Measurements from ENCODE around the gene PRDM15.

PRDM15 gene

GRCh38 chr21:41761211-41761933 lies 117.8 kb downstream of the PRDM15 start:
- no peak for DNase-seq

GRCh38 chr21:41760411-41760810 lies 118.7 kb downstream of the PRDM15 start:
- DNase-seq, result no peak

- DNase-seq, result no peak
Measured at GRCh38 chr21:41759926-41760325, 119.2 kb downstream of the PRDM15 start.

- DNase-seq, result no peak
Measured at GRCh38 chr21:41759214-41759840, 119.8 kb downstream of the PRDM15 start.

- DNase-seq, result no peak
Measured at GRCh38 chr21:41758550-41758949, 120.6 kb downstream of the PRDM15 start.

GRCh38 chr21:41755934-41756773 lies 123.0 kb downstream of the PRDM15 start:
- DNase-seq, result no peak

GRCh38 chr21:41755258-41755933 lies 123.7 kb downstream of the PRDM15 start:
- DNase-seq, result no peak

GRCh38 chr21:41754479-41754891 lies 124.7 kb downstream of the PRDM15 start:
- no peak for DNase-seq

- no peak for DNase-seq
Measured at GRCh38 chr21:41753006-41753898, 125.9 kb downstream of the PRDM15 start.

- peak; percentile 84 for DNase-seq
Measured at GRCh38 chr21:41752231-41752681, 126.9 kb downstream of the PRDM15 start.

- no peak for DNase-seq
Measured at GRCh38 chr21:41751611-41752011, 127.5 kb downstream of the PRDM15 start.

- DNase-seq, result no peak
Measured at GRCh38 chr21:41750532-41751151, 128.5 kb downstream of the PRDM15 start.

- peak; percentile 41 for DNase-seq
Measured at GRCh38 chr21:41750051-41750450, 129.1 kb downstream of the PRDM15 start.

GRCh38 chr21:41749286-41749685 lies 129.9 kb downstream of the PRDM15 start:
- DNase-seq, result no peak

Data from fibroblast of skin of scalp (primary cell).